ENCODE data around the gene OR51B5. TPM values are rescaled to one million over a fixed set of nuclear protein-coding genes. Genes with fewer than 3 reads are reported as not detected.
"Not testable (repeated sequence)": the region's sequence is repeated elsewhere in the genome, so short reads cannot be mapped to it uniquely, and the experiment has no call there.

OR51B5 gene
- total RNA-seq, 2 donors from 2014 or later = not detected

- intact Hi-C loops (cut with DNase I) = no loop called here
- 18 to 20% methylated on average over 3 of the region's 3 CpGs for WGBS, 2 donors
- DNase-seq (no peak), ATAC-seq (no peak)
- H3K9me3 ChIP-seq = no peaks in the 10 kb centered on the region
- no peak for TF ChIP-seq CTCF (IDR thresholded peaks at IDR 0.05)
- TF ChIP-seq POLR2A (IDR thresholded peaks at IDR 0.05) = no peak
- H3K4me3 ChIP-seq = no peak overlapping the region
- no peaks in the 10 kb centered on the region for H3K27me3 ChIP-seq
- H3K27ac ChIP-seq = no peak overlapping the region
- H3K4me1 ChIP-seq = no peaks in the 10 kb centered on the region
- H3K36me3 ChIP-seq (replicated peaks in 1 of 2; ENCODE audit: insufficient read depth in 1 of 2, low read depth in 2 of 2) = no peaks in the 10 kb centered on the region
Observed at GRCh38 chr11:5348551-5349194, 5.3 kb upstream of the OR51B5 start.

GRCh38 chr11:5345831-5346230, 2.5 kb upstream of the OR51B5 start:
- ATAC-seq (no peak), DNase-seq (no peak)
- no peak for TF ChIP-seq POLR2A (IDR thresholded peaks at IDR 0.05)
- TF ChIP-seq CTCF (IDR thresholded peaks at IDR 0.05) = no peak
- no peak overlapping the region for H3K27ac ChIP-seq
- intact Hi-C loops (cut with DNase I) = no loop called here
- H3K9me3 ChIP-seq = no peaks in the 10 kb centered on the region
- no peak overlapping the region for H3K4me3 ChIP-seq
- no peaks in the 10 kb centered on the region for H3K4me1 ChIP-seq
- no peaks in the 10 kb centered on the region for H3K36me3 ChIP-seq (replicated peaks in 1 of 2; ENCODE audit: insufficient read depth in 1 of 2, low read depth in 2 of 2)
- no peaks in the 10 kb centered on the region for H3K27me3 ChIP-seq
- WGBS, 2 donors = 41 to 43% methylated on average over 3 of the region's 3 CpGs

- DNase-seq (no peak), ATAC-seq (no peak)
- no peak overlapping the region for H3K4me3 ChIP-seq
- H3K4me1 ChIP-seq = no peaks in the 10 kb centered on the region
- H3K9me3 ChIP-seq = no peaks in the 10 kb centered on the region
- H3K36me3 ChIP-seq (replicated peaks in 1 of 2; ENCODE audit: insufficient read depth in 1 of 2, low read depth in 2 of 2) = no peaks in the 10 kb centered on the region
- WGBS, 2 donors = 80 to 90% methylated on average over 1 of the region's 1 CpG
- H3K27ac ChIP-seq = no peak overlapping the region
- intact Hi-C loops (cut with DNase I) = no loop called here
- TF ChIP-seq CTCF (IDR thresholded peaks at IDR 0.05) = no peak
- no peaks in the 10 kb centered on the region for H3K27me3 ChIP-seq
Observed at GRCh38 chr11:5339771-5340322, 3.5 kb downstream of the OR51B5 start.

- 64 to 69% methylated on average over 1 of the region's 1 CpG for WGBS, 2 donors
- intact Hi-C loops (cut with DNase I); ATAC-seq: not testable (repeated sequence)
Observed at GRCh38 chr11:5337253-5337652, 6.1 kb downstream of the OR51B5 start.

GRCh38 chr11:5336331-5336730, 7.0 kb downstream of the OR51B5 start:
- no peaks in the 10 kb centered on the region for H3K4me1 ChIP-seq
- H3K36me3 ChIP-seq (replicated peaks in 1 of 2; ENCODE audit: insufficient read depth in 1 of 2, low read depth in 2 of 2) = no peaks in the 10 kb centered on the region
- TF ChIP-seq CTCF (IDR thresholded peaks at IDR 0.05) (no peak), POLR2A (IDR thresholded peaks at IDR 0.05) (no peak)
- no peak overlapping the region for H3K27ac ChIP-seq
- H3K27me3 ChIP-seq = no peaks in the 10 kb centered on the region
- ATAC-seq (no peak), DNase-seq (no peak)
- intact Hi-C loops (cut with DNase I) = no loop called here
- no peak overlapping the region for H3K4me3 ChIP-seq
- H3K9me3 ChIP-seq = no peaks in the 10 kb centered on the region

More at GRCh38 chr11:5337253-5337652, 6.1 kb downstream of the OR51B5 start:
- not testable (repeated sequence) for H3K36me3 ChIP-seq (replicated peaks in 1 of 2; ENCODE audit: insufficient read depth in 1 of 2, low read depth in 2 of 2); H3K9me3 ChIP-seq; DNase-seq; H3K4me1 ChIP-seq; H3K27me3 ChIP-seq; H3K4me3 ChIP-seq; H3K27ac ChIP-seq

All from body of pancreas (tissue), 4 donors.